GM12892 (cell line): Measurements from ENCODE around the gene PPP1R15B.

ENCODE experiments used
- POLR2A ChIP-seq: IDR thresholded peaks from 2 replicates; pipeline ENCODE4 v1.6.1; 2011; ENCODE audit warnings: low read depth, low read length, control low read depth
- POLR2AphosphoS5 ChIP-seq: IDR thresholded peaks from 2 replicates; pipeline ENCODE4 v1.6.1; 2011; ENCODE audit warnings: low read depth, low read length, control low read depth
- TAF1 ChIP-seq: IDR thresholded peaks from 2 replicates; pipeline ENCODE4 v1.6.1; 2011; ENCODE audit warnings: low read depth, mild to moderate bottlenecking, control low read depth, low read length, borderline replicate concordance

GRCh38 chr1:204449678-204450280 lies 38.2 kb upstream of the PPP1R15B start:
- no peak for TF ChIP-seq POLR2AphosphoS5
- TF ChIP-seq POLR2A = no peak
- no peak for TF ChIP-seq TAF1
